ENCODE measurements around the gene NCKAP5L. TPM values are rescaled to one million over a fixed set of nuclear protein-coding genes. Genes with fewer than 3 reads are reported as not detected.

The NCKAP5L gene
- total RNA-seq, 2 experiments from 2014 or later = 2.8 TPM

DNA sequence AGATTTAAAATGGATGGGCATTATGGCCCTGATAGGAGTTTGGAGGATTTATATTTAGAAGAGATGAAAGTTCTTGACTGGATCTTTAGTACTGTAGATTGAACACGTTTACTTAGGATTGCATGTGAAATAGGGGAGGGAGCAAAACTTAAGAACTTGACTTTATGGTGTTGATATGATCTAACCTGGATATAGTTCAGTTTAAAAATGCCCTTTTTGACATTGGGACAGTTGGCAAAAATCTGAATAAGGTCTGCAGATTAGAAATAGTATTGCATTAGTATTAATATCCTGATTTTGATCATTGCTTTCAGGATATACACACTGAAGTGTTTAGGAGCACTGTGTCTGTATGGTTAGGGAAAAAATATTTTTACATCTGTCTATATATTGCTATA lies 77.2 kb downstream of the NCKAP5L start:
- H3K27ac Mint-ChIP-seq = peak overlapping the region; percentile 94
- CTCF ChIA-PET = interaction anchor here (2.3 to 2.8 kb wide), 2 partner anchors 10 to 11 kb away, joined by 9 to 30 read pairs; partner anchors contain the start of gene TMBIM6
- H3K9me3 Mint-ChIP-seq = no peaks in the 10 kb centered on the region
- no peak for DNase-seq
- peaks cover 53% of the 10 kb centered on the region for H3K36me3 Mint-ChIP-seq (ENCODE audit: low read depth)
- intact Hi-C loops (cut with micrococcal nuclease) = loop anchor here (1.0 kb wide), 7 partner anchors 10 to 129 kb away; partner anchors contain the start of genes BCDIN3D, FMNL3 and TMBIM6
- H3K4me1 Mint-ChIP-seq (ENCODE audit: low read depth) = peaks cover 80% of the 10 kb centered on the region
- no peaks in the 10 kb centered on the region for H3K27me3 Mint-ChIP-seq (ENCODE audit: low read depth)
- H3K4me3 Mint-ChIP-seq = peak overlapping the region; percentile 40

DNA sequence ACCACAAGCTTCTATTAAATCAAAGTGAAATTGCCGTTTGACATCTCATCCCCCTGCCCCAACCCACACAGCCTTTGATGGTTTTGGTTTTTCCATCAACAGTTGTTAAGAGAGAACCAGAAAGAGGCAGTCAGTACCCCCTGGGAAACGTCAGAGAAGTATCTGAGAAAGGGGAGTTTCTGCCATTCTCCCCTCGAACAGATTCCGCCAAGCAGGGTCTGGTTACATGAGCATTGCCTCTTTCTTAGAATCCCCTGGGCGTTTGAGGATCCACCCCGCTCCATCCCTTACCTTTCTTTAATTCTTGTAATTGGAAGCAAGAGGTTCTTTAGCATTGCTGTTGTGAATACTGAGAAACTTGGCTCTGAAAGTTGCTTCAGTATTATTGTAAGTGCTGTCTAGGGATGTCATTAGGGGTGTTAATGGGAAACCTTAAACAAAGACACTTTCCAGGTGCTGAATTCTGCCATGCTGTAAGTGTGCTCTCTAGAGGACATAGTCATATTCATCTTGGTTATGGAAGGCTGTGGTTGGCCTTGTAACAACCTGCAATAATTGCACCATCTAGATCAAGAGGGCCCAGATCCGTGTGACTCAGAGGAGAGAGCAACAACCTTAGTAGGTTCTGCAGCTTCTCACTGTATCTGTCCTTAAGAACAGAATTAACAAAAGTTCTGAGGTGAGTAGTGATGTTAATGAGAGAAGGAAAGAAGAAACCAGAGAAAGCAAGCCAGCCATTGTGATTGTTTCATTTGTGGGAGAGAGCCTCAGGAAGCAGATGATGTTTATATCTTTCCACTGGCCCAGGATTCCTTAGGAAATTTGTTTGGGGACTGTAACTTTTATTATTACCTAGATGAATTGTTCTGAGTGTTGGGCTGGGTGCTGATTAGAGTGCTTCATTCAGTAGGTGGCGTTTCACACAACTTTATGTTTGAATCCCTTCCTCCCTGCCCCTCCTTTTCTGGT lies 77.9 kb downstream of the NCKAP5L start:
- peak; percentile 87 for DNase-seq
- H3K36me3 Mint-ChIP-seq (ENCODE audit: low read depth) = peaks cover 47% of the 10 kb centered on the region
- no peaks in the 10 kb centered on the region for H3K9me3 Mint-ChIP-seq
- H3K27me3 Mint-ChIP-seq (ENCODE audit: low read depth) = no peaks in the 10 kb centered on the region
- H3K4me3 Mint-ChIP-seq = peak overlapping the region; percentile 40
- CTCF ChIA-PET = interaction anchor here (2.0 to 2.8 kb wide), 4 partner anchors 9 to 111 kb away, joined by 4 to 30 read pairs (median 10); partner anchors contain the start of gene TMBIM6
- H3K27ac Mint-ChIP-seq = peak overlapping the region; percentile 94
- H3K4me1 Mint-ChIP-seq (ENCODE audit: low read depth) = peaks cover 83% of the 10 kb centered on the region
- intact Hi-C loops (cut with micrococcal nuclease) = loop anchor here (1.0 kb wide), 7 partner anchors 9 to 128 kb away; partner anchors contain the start of genes BCDIN3D, FMNL3 and TMBIM6

DNA sequence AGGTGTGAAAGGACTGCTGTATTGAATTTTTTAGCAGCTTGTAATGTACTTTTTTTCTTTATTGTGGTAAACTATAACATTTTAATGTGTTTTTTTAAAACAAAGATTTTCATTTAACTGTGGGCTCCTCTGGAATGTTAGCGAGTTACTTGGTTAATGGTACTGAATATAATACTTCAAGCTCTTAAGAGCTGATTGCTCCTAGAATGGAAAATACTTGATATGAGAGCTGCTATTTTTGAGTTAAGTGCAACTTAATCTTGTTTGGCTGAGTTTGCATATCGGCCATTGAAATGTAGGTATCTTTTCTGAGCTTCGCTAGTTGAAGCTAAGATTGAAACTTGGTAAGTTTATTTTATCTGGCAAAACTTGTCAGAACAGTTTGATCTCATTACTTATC lies 79.4 kb downstream of the NCKAP5L start:
- CTCF ChIA-PET = interaction anchor here (0.7 to 2.8 kb wide), 7 partner anchors 8 to 110 kb away, joined by 3 to 30 read pairs (median 4); partner anchors contain the start of gene TMBIM6
- Mint-ChIP-seq H3K27me3 (ENCODE audit: low read depth) (no peaks in the 10 kb centered on the region), H3K9me3 (no peaks in the 10 kb centered on the region), H3K4me1 (ENCODE audit: low read depth) (peaks cover 90% of the 10 kb centered on the region), H3K36me3 (ENCODE audit: low read depth) (peaks cover 41% of the 10 kb centered on the region), H3K4me3 (peak overlapping the region; percentile 40), H3K27ac (peak overlapping the region; percentile 94)
- intact Hi-C loops (cut with micrococcal nuclease) = loop anchor here (5.0 kb wide), 1 partner anchor 1574 kb away; the partner anchor contains the start of gene BIN2
- no peak for DNase-seq

DNA sequence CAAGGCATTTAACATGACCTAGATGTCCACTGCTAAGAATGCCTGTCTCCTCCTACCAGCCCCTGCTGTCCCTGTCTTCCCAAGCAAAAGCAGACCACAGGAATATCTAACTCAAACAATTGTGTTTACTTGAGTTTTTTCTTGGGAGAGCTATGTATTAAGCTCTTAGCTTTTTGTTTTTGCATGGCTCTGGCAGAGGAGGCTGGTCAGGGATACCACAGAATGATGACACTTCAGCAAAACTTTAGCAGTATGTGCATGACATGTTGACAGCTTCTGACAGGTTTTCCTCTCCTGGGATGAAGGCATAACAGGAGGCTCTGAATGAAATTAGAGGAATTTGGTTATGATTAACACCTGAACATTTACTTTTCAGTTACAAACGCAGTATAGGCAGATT lies 79.9 kb downstream of the NCKAP5L start:
- CTCF ChIA-PET = interaction anchor here (0.7 to 2.8 kb wide), 8 partner anchors 9 to 391 kb away, joined by 3 to 30 read pairs (median 3); no protein-coding TSS in a partner anchor
- intact Hi-C loops (cut with micrococcal nuclease) = loop anchor here (5.0 kb wide), 1 partner anchor 1574 kb away; the partner anchor contains the start of gene BIN2
- Mint-ChIP-seq H3K27me3 (ENCODE audit: low read depth) (no peaks in the 10 kb centered on the region), H3K4me1 (ENCODE audit: low read depth) (peaks cover 90% of the 10 kb centered on the region), H3K4me3 (no peak overlapping the region), H3K36me3 (ENCODE audit: low read depth) (peaks cover 41% of the 10 kb centered on the region), H3K9me3 (no peaks in the 10 kb centered on the region), H3K27ac (peak overlapping the region; percentile 80)
- DNase-seq = no peak

DNA sequence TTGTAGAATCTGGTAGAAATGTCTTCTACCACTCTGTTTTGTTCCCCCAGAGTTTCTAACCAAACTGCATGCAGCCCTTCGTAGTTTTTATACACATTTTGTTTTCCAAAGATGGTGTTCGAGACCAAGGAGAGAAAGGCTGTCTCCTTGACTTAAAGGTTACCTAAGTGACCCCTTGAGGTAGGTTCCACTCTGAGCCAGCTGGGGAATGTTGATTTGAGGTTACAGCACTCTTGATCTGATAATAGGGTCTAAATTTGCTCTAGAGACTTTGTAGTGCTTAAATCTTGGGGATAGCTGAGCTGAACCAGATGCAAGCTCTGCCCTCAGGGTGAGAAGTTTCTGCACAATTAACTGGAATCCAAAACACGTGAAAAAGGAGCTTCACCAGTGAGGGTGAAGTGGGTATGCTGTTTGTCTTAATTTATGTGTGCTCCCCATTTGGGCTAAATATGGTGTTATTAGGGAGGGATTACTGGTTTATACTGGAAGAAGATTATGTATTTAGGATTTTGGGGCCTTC lies 83.8 kb downstream of the NCKAP5L start:
- H3K36me3 Mint-ChIP-seq (ENCODE audit: low read depth) = peaks cover 38% of the 10 kb centered on the region
- peaks cover 64% of the 10 kb centered on the region for H3K4me1 Mint-ChIP-seq (ENCODE audit: low read depth)
- CTCF ChIA-PET = interaction anchor here (1.1 to 4.2 kb wide), 3 partner anchors 13 to 386 kb away, joined by 4 to 23 read pairs (median 8); no protein-coding TSS in a partner anchor
- no peaks in the 10 kb centered on the region for H3K9me3 Mint-ChIP-seq
- peak overlapping the region; percentile 37 for H3K27ac Mint-ChIP-seq
- intact Hi-C loops (cut with micrococcal nuclease) = loop anchor here (5.0 kb wide), 1 partner anchor 292 kb away; no protein-coding TSS in a partner anchor
- H3K4me3 Mint-ChIP-seq = peak overlapping the region; percentile 2
- H3K27me3 Mint-ChIP-seq (ENCODE audit: low read depth) = no peaks in the 10 kb centered on the region
- DNase-seq = no peak

DNA sequence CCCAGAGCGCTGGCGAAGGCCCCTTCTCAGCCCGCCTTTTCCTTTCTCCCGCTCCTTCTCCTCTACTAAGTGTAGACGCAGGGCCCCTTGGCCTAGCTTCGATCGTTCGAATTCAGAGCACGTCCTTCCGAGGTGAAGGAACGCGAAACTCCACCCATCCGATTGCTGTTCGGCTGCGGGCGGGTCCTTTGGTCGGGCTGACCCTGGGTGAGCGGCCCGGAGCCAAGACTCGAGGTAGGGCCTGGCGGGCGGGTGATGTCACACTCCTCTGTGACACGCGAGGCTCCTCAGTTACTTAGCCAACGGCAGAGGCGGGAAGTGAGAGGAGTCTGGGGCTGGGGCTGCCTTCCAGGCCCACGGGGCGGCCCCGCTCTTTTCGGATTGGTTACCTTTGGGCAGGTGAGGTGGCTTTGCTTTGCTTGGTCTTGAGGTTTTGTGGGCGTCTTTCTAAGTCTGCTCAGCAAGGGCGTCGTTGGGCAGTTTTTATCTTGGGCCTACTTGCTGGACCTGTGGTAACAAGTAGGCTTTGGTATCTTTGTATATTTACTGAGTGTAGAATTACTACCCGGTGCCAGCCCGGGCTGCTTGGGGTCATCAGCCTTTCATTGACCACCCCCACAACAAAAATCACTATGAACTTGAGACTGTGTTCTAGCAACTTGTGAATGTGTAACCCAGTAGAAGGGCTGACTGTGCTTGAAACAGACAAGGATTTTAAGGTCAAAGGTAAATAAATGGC lies 86.2 kb downstream of the NCKAP5L start:
- Mint-ChIP-seq H3K4me1 (ENCODE audit: low read depth) (peaks cover 42% of the 10 kb centered on the region), H3K4me3 (peak overlapping the region; percentile 100), H3K36me3 (ENCODE audit: low read depth) (peaks cover 36% of the 10 kb centered on the region), H3K9me3 (no peaks in the 10 kb centered on the region), H3K27ac (peak overlapping the region; percentile 100), H3K27me3 (ENCODE audit: low read depth) (no peaks in the 10 kb centered on the region)
- peak; percentile 95 for DNase-seq
- CTCF ChIA-PET = interaction anchor here (0.6 to 3.3 kb wide), 42 partner anchors 8 to 776 kb away, joined by 3 to 41 read pairs (median 4); partner anchors contain the start of genes FMNL3 and NCKAP5L
- intact Hi-C loops (cut with micrococcal nuclease) = loop anchor here (1.0 to 5.0 kb wide), 11 partner anchors 8 to 419 kb away; partner anchors contain the start of genes FMNL3, NCKAP5L and TROAP

Other genes starting within 250 kb of the NCKAP5L start
- gene FAM186B, start 222.8 kb downstream of the NCKAP5L start, total RNA-seq = under 1 TPM in 1 of 2 experiments, not detected in 1; 0.12 TPM
- gene PRPF40B, start 204.9 kb downstream of the NCKAP5L start, total RNA-seq = 1 to 10 TPM; 7.2 to 7.7 TPM
- 10 to 100 TPM; 20.0 to 20.7 TPM for gene FMNL3, start 121.0 kb downstream of the NCKAP5L start, total RNA-seq
- 100 to 1,000 TPM; 466 to 498 TPM for gene TMBIM6, start 86.9 kb downstream of the NCKAP5L start, total RNA-seq
- gene BCDIN3D, start 14.7 kb upstream of the NCKAP5L start, total RNA-seq = 1 to 10 TPM; 2.4 to 4.1 TPM
- gene FAIM2, start 75.5 kb upstream of the NCKAP5L start, total RNA-seq = under 1 TPM; 0.17 to 0.42 TPM
- gene AQP2, start 122.3 kb upstream of the NCKAP5L start, total RNA-seq = not detected
- gene AQP5, start 133.5 kb upstream of the NCKAP5L start, total RNA-seq = not detected
- not detected for gene AQP6, start 144.5 kb upstream of the NCKAP5L start, total RNA-seq
- 100 to 1,000 TPM; 156 to 159 TPM for gene RACGAP1, start 197.1 kb upstream of the NCKAP5L start, total RNA-seq
- gene ASIC1, start 229.2 kb upstream of the NCKAP5L start, total RNA-seq = 1 to 10 TPM; 3.2 to 3.7 TPM

Measured in activated naive CD4-positive, alpha-beta T cell treated with anti-CD3 and anti-CD28 coated beads for 36 hours (primary cell).